SKM-1 treated with dmso at 0.1 percent for 144 hours (cell line): Measurements from ENCODE around the gene LHFPL6.
A peak's percentile ranks its signal among the peaks of the same experiment; 100 is the strongest.

ENCODE experiments used
- DNase-seq: peaks from one replicate; lab custom pipeline; 2025; ENCODE audit not compliant: unreplicated experiment; lab: John Stamatoyannopoulos, UW

LHFPL6 gene

GRCh38 chr13:39474600-39474999, 128.4 kb downstream of the LHFPL6 start:
- no peak for DNase-seq

DNA sequence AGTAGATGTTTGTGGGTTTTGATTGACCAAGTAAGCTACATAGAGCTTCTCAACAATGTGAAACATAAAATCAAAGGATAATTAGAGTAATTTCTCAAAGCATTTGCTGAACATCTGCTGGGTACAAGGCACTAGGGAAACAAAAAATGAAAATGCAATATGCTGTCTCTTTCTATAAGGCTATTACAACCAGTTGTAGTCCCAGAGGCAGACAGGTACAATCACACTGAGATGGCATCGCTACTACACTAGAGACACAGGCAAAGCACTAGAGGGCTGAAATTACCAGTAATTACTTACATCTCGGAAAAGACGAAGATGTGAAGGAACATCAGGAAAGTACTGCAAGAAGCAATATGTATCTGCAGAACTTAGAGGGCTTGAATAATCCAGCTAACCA, 133.3 kb downstream of the LHFPL6 start:
- DNase-seq, result no peak

DNA sequence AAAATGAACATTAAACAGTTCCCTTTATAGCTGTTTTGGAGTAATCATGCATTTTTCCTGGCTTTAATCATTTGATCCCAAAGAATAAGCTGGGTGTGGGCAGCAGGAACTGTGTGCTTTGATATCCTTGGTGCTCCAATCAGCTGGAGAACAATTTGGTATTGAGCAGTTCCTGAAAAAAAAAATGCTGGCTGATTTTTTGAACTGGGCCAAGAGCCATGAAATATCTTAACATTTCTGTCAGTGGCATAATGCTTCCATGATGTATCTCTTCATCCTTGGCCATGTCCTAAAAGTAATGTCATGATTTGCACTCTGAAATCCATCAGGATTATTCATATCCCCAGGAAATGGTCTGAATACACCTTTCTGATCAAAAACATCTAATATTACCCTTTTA, 134.7 kb downstream of the LHFPL6 start:
- no peak for DNase-seq

GRCh38 chr13:39463611-39464010, 139.4 kb downstream of the LHFPL6 start:
- DNase-seq, result no peak

- no peak for DNase-seq
Measured at GRCh38 chr13:39462906-39463305, 140.1 kb downstream of the LHFPL6 start.

DNA sequence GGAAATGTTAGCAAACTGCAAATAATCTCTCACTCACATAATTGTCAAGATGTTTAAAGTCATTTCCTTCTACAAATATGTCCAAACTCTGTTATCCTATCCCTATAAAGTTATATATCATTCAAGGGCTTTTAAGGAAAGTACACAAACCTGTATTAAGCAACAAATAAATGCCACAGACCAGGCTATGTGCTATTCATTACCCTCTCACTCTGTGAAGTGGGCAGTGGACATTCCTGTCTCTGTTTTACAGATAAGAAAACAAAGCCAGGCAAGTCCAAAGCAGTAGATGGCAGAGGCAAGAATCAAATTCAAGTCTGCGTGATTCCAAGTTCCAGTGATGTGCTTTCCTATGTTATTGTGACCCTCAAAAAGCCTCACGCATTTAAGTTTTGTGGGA, 140.6 kb downstream of the LHFPL6 start:
- DNase-seq, result no peak

DNA sequence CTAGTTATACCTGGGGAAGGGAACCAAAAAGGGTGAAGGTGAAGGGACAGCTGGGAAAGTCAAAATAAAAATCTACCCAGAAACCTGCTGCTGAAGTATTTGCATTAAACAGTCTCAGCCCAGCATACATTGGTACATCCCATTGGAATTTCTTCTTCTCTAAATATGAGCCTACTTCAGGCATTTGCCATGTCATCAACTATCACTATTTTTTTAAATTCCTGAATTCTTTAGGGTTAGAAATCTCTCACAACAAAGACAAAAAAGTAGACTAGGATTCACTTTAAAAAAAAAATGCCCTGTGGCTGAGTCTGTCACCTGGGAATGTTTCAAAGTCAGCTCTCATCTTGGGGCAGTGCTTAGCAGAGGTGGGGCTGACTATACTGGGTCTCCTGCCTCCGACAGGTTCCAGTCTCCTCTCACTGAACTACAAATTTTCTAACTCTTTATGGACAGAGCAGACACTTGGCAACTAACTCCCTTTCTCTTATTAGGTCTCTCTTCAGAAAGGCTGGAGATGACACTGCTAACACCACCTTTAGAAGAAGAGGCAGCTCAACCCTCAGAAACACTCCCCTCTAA, 141.2 kb downstream of the LHFPL6 start:
- no peak for DNase-seq

- DNase-seq, result no peak
Measured at GRCh38 chr13:39457274-39457673, 145.7 kb downstream of the LHFPL6 start.

DNA sequence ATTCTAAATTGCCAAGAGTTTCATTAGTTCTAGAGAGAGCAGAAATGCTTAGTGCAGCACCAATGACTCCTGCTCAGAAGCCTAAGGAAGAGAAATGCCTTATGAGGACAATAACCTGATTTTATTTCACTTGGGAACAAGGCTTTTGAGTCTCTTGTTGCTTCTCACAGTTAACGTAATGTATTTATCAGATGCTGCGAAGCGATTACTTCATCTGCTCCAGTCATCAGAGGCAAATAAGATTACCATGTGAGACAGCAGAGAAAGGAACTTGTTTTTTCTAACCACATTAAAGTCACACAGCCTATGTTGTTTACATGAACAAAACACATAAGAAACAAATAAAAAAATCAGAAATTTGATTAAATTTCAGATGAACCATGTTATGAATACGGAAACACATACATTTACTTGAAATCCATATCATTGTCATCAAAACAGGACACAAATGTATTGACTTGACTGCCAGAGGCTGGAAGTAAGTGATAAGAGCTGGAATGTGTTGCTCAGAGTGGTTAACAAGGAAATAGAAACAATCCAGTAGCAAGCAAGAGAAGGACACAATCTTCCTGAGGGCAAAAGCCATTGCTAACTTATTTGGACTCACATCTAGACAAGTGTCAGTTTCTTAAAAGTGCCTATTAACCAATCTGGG, 147.3 kb downstream of the LHFPL6 start:
- no peak for DNase-seq

GRCh38 chr13:39452834-39453233, 150.2 kb downstream of the LHFPL6 start:
- DNase-seq, result no peak

GRCh38 chr13:39452417-39452816, 150.6 kb downstream of the LHFPL6 start:
- no peak for DNase-seq

DNA sequence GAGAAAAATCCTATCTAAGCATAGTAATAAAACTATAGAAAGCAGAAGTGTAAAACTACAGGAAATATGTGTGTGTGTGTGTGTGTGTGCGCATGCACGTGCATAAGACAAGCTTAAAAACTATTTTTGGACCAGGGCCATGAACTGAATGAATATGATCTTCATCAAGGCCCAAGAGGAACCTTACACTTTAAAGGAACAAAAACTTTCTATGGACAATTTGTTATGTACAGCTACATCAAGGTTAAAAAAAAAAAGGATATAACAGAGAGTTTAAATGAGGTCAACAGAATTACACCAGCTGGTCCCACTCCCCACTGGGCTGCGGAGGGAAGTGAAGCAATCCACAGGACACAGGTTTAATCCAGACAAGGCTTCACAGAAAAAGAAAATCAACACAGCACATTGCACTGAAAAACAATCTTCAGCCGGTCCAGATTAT, 151.1 kb downstream of the LHFPL6 start:
- peak; percentile 73 for DNase-seq

- DNase-seq, result peak; percentile 14
Measured at GRCh38 chr13:39451301-39451700, 151.7 kb downstream of the LHFPL6 start.

DNA sequence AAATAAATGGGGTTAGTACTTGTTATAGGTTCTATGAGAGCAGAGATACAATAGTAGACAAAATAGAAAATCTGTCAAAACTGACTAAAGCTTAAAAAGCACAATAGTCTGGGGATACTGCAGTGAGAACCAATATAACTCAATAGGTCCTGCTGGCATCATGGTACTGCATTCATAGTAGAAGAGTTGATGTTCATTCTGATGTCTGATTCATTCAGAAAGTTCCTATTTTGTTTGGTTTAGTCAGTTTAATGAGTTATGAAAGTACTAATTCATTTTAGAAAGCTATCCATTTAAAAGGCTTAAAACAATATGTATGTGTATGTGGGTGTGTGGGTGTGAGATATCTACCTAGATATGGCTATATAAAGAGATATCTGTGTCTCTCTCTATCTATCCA, 152.8 kb downstream of the LHFPL6 start:
- DNase-seq, result no peak

DNA sequence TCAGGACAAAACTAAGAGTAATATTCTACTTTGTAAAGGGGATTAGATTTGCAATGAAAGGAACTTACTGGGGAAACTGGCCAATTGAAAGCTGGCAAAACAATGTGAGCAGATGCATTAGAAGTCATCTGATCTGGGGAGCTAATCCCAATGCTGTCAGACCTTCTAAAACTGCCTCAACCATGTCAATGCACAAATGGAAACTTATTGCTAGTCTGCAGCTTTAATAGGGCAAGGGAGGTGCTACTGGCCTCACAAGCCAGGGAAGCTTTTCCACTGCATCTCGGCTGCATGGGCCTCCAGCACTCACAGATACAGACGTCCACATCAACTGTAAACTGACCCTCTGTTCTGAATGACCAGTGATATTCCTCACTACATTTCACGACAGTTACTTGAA, 154.2 kb downstream of the LHFPL6 start:
- DNase-seq, result no peak

DNA sequence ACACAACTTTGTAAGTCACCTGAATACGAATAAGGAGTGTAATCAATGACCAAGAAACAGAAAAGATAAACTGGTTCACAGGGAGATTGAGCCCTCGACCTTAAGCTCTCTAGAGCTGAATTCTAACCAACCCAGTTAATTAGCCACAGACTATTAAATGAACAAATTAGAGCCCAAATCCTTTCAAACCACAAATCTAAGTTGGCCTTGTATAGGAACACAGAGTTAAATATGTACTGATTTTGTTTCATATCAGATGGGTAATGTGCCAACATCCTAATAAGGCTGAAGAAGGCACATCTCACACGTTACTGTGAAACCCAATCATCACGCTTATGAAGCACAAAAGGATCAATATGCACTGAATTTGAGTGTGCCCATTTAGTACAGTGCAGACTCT, 156.1 kb downstream of the LHFPL6 start:
- DNase-seq, result no peak

DNA sequence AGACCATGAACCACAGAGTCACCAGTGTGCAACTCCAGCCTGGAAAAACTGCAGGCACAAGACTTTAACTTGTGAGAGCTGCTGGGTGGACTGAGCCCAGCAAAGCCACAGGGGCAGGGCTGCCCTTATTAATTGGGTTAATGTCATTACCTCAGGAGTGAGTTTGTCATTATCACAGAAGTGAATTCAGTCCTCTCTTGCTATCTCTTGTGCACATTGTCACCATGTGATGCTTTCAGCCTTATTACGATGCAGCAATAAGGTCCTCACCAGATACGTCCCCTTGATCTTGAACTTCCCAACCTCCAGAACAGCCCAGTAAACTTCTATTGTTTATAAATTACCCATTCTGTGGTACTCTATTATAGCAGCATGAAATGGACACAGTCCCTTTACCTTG, 158.1 kb downstream of the LHFPL6 start:
- no peak for DNase-seq

- DNase-seq, result no peak
Measured at GRCh38 chr13:39433651-39434050, 169.3 kb downstream of the LHFPL6 start.

DNA sequence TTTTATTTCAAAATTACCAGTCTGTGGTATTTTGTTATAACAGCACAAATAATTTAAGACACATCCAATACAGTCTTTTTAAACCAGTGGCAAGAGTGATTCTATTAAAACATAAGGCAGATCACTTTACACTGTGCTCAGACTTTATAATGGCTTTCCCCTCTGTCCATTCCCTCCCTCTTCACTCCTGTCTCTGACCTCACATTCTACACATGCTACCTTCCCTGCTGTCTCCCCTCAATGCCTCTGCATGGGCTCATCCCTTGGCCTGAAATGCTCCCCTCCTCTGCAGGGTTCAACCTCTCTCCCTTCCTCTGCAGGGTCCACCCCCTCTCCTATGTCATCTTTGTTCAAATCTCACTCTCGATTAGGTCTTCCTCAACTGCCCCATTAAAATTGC, 170.8 kb downstream of the LHFPL6 start:
- DNase-seq, result no peak

DNA sequence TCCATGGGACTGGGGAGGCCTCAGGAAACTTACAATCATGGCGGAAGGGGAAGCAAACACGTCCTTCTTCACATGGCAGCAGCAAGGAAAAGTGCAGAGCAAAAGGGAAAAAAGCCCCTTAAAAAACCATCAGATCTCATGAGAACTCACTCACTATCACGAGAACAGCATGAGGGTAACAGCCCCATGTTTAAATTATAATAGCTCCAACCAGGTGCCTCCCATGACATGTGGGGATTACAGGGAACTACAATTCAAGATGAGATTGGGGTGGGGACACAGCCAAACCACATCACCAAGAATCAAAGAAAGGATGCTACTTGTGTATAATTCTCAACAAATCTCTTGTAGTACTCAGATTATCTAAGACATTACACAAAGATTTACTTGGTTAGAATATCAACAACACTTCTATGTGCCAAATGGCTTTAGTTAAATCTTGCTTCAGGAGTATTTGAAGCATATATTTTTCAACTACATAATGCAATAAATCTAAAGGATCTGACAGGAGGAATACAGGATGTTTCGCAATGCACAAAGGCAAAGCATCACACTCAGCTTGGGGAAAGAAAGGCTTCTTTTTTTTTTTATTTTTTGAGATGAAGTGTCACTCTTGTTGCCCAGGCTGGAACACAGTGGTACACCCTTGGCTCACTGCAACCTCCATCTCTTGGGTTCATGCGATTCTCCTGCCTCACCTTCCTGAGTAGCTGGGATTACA, 180.0 kb downstream of the LHFPL6 start:
- DNase-seq, result no peak

DNA sequence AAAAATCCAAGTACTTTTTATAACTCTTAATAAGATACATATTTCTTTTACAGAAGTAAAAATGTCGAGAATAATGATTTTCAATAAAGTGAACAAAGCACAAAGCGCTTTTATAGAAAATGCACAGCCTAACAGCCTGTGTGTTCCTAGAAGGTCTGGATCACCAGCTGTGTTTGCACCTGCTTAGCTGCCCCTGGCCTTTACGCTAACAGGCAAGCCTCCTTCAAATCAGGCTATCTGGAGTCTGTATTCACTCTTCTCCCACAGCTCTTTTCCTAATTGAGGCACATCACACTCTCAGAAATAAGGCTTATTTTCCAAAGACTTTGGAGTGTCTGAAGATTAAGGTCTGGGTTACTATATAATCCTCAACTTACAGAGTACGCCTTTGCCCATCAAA, 183.1 kb downstream of the LHFPL6 start:
- DNase-seq, result no peak

DNA sequence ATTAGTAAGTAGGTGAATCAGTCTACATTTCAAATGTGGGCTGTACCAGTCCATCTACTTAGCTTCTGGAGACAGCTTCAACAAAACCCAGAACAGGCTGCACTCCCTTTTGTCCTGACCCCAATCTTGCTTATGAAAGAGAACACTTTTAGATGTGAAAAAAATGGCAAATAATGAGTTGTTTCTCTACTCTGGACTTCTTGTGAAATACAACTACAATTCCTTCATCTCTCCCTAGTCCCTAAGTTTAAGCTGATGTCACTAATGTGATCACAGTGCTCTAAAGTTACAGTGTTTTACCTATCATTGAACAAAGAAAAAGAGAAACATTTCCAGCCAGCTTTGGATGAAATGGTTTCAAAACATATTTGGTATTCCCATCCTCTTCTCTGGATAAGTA, 183.9 kb downstream of the LHFPL6 start:
- no peak for DNase-seq
